AG04450 (cell line): Measurements from ENCODE around the gene TRUB2. TPM values are rescaled to one million over a fixed set of nuclear protein-coding genes. Genes with fewer than 3 reads are reported as not detected.

Source experiments
- CTCF ChIA-PET: fragments of 300-600, 350-600 bp; formaldehyde crosslinking; extraction: SDS; loops from one replicate; lab custom pipeline; 2022; ENCODE audit warnings: antibody characterized with exemption, inconsistent platforms; lab: Charles Lee
- POLR2A ChIA-PET: fragments of 350-600 bp; formaldehyde crosslinking; extraction: SDS; loops from one replicate; lab custom pipeline; 2021; ENCODE audit warnings: antibody characterized with exemption, inconsistent platforms; lab: Yijun Ruan, JAX
- DNase-seq: peaks from one replicate; pipeline ENCODE4 v3.0.0-alpha.2; 2011; ENCODE audit warnings: low read depth, low spot score
- H3K27ac ChIP-seq: one replicate; pipeline ENCODE4 v1.5.1; 2012; ENCODE audit warnings: low read depth, low read length, control low read depth
- H3K27me3 ChIP-seq: one replicate; pipeline ENCODE4 v1.6.0; 2012; ENCODE audit warnings: low read length; ENCODE audit not compliant: control insufficient read depth, insufficient read depth
- H3K4me3 ChIP-seq: 2 replicates; pipeline ENCODE4 v1.5.1; 2011; ENCODE audit warnings: mild to moderate bottlenecking, low read depth, low read length, control low read depth
- H3K9me3 ChIP-seq: 2 replicates; pipeline ENCODE4 v1.5.1; 2012; ENCODE audit warnings: low read length; ENCODE audit not compliant: control insufficient read depth, insufficient read depth
- polyA plus RNA-seq: library from polyadenylated mRNA; depleted of rRNA; stranded (reverse); fragments of >200 nt; gene quantifications from 2 replicates; pipeline ENCODE4 v1.2.3, GENCODE V29; 2011
- TF ChIP-seq, protein P1 (sequence below): IDR thresholded peaks from 2 replicates; pipeline ENCODE4 v1.5.1; 2011; ENCODE audit warnings: low read depth, low read length, control low read depth, inconsistent platforms

Gene TRUB2
- polyA plus RNA-seq, 1 experiment: 15.1 TPM

- POLR2A ChIA-PET: no interaction called here
- no peak overlapping the region for H3K4me3 ChIP-seq
- no peak for DNase-seq
- no peaks in the 10 kb centered on the region; the same call in 1 of the 2 replicates for H3K9me3 ChIP-seq
- H3K27ac ChIP-seq: no peak overlapping the region
- H3K27me3 ChIP-seq: no peaks in the 10 kb centered on the region
- CTCF ChIA-PET: interaction anchor here (1.6 kb wide), 1 partner anchor 38 kb away, joined by 5 read pairs; no protein-coding TSS in a partner anchor
- TF ChIP-seq, protein P1, sequence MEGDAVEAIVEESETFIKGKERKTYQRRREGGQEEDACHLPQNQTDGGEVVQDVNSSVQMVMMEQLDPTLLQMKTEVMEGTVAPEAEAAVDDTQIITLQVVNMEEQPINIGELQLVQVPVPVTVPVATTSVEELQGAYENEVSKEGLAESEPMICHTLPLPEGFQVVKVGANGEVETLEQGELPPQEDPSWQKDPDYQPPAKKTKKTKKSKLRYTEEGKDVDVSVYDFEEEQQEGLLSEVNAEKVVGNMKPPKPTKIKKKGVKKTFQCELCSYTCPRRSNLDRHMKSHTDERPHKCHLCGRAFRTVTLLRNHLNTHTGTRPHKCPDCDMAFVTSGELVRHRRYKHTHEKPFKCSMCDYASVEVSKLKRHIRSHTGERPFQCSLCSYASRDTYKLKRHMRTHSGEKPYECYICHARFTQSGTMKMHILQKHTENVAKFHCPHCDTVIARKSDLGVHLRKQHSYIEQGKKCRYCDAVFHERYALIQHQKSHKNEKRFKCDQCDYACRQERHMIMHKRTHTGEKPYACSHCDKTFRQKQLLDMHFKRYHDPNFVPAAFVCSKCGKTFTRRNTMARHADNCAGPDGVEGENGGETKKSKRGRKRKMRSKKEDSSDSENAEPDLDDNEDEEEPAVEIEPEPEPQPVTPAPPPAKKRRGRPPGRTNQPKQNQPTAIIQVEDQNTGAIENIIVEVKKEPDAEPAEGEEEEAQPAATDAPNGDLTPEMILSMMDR: no peak
These were observed 2.2 kb upstream of the TRUB2 start for GRCh38 chr9:128324401-128324800.

DNA sequence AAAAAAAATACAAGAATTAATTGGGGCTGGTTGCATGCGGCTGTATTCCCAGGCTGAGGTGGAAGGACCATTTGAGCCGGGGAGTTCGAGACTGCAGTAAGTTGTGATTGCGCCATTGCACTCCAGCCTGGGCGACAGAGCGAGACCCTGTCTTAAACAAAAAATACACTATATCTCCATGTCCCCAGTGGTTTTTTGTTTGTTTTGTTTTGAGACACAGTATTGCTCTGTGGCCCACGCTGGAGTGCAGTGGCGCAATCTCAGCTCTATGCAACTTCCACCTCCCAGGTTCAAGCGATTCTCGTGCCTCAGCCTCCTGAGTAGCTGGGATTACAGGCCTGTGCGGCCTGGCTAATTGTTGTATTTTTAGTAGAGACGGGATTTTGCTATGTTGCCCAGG lies 1.5 kb upstream of the TRUB2 start:
- TF ChIP-seq, protein P1: no peak
- peak overlapping the region; percentile 97 for H3K4me3 ChIP-seq
- no peaks in the 10 kb centered on the region; the same call in 1 of the 2 replicates for H3K9me3 ChIP-seq
- H3K27ac ChIP-seq: no peak overlapping the region
- CTCF ChIA-PET: interaction anchor here (1.6 kb wide), 1 partner anchor 39 kb away, joined by 5 read pairs; no protein-coding TSS in a partner anchor
- no peaks in the 10 kb centered on the region for H3K27me3 ChIP-seq
- POLR2A ChIA-PET: no interaction called here
- no peak for DNase-seq

DNA sequence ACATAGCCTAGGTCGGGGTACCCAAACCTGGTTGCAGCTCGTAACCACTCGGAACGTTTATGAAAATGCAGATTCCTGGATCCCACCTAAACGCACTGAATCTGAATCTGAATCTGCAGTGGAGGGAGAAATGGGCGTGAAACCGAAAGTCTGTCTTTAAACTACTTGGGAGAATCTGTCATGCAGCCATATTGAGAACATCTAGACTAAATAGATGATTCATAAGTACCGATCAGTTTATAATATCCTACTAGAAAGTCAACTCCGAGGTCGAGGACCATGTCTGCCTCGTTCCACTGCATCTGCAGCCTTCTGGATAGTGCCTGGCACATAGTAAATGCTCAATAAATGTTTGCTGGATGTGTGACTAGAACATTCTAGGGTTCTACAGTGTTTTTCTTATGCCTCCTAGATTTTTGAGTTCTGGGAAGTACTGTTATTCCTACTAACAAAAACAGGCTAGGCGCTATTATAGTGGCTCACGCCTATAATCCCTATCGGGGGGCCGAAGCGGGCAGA lies 1.0 kb upstream of the TRUB2 start:
- peak overlapping the region; percentile 97 for H3K4me3 ChIP-seq
- H3K9me3 ChIP-seq: no peaks in the 10 kb centered on the region; the same call in 1 of the 2 replicates
- CTCF ChIA-PET: no interaction called here
- POLR2A ChIA-PET: no interaction called here
- peak overlapping the region; percentile 61 for H3K27ac ChIP-seq
- no peaks in the 10 kb centered on the region for H3K27me3 ChIP-seq
- DNase-seq: no peak
- TF ChIP-seq, protein P1: no peak

DNA sequence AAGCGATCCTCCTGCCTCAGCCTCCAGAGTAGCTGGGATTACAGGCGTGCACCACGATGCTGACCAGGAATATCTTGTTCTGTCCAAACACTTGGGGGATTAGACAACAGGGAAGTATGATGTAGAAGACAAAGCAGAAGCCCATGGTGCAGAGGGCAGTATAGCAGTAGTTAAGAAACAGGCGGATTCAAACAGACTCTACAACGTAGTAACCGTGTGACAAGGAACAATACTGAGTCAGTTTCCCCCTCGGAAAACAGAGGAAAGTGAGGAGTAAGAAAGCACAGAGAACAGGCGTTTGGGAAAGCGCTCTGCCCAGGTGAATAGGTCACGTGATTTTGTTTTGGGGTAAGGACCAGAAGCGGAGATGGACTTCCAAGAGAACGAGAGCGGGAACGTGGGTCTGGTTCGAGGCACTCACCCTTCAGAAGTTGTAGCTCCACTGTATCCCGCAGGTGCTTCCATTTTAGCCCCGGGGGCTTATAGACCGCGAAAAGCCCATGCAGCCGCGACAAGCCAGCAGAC lies 306 bp downstream of the TRUB2 start:
- TF ChIP-seq, protein P1: no peak
- DNase-seq: no peak
- Histone ChIP-seq H3K27me3 (no peaks in the 10 kb centered on the region), H3K27ac (no peak overlapping the region), H3K4me3 (peak overlapping the region; percentile 97), H3K9me3 (no peaks in the 10 kb centered on the region; the same call in 1 of the 2 replicates)
- POLR2A ChIA-PET: no interaction called here
- CTCF ChIA-PET: no interaction called here

DNA sequence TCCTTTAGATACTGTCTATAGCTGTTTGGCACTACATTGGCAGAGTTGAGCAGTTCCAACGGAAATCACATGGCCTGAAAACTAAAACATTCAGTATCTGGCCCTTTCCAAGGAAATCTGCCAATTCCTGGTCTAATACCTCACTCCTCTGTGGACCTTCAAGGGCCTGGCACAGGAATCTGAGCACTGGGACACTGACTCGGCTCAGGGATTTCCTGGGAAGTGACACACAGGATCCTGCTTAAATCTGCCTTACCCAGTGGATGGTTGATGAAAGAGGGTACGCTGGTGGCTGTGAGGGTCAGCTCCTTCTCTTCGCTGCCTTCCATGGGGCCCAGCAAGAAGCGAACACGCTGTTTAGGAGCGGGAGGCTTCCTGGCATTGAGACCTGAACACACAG lies 904 bp downstream of the TRUB2 start:
- ChIA-PET POLR2A (no interaction called here), CTCF (interaction anchor here (1.1 kb wide), 1 partner anchor 26 kb away, joined by 3 read pairs; no protein-coding TSS in a partner anchor)
- TF ChIP-seq, protein P1: no peak
- H3K9me3 ChIP-seq: no peaks in the 10 kb centered on the region; the same call in 1 of the 2 replicates
- H3K27me3 ChIP-seq: no peaks in the 10 kb centered on the region
- peak overlapping the region; percentile 97 for H3K4me3 ChIP-seq
- no peak for DNase-seq
- no peak overlapping the region for H3K27ac ChIP-seq
